ENCODE results near the gene CHORDC1. TPM values are rescaled to one million over a fixed set of nuclear protein-coding genes. Genes with fewer than 3 reads are reported as not detected.
"Not testable (repeated sequence)": the region's sequence is repeated elsewhere in the genome, so short reads cannot be mapped to it uniquely, and the experiment has no call there.

CHORDC1 gene
- 11.5 TPM for total RNA-seq

GRCh38 chr11:90222459-90223247 lies at the start of gene CHORDC1:
TSS of gene CHORDC1 (minus strand) at chr11:90223049. CDS start at chr11:90222954, 95 bp downstream.
- peak; percentile 96 for ATAC-seq

GRCh38 chr11:90257158-90257525 lies 34.3 kb upstream of the CHORDC1 start:
- no peak for ATAC-seq
- no peak for DNase-seq (ENCODE audit: low spot score)

More at GRCh38 chr11:90222459-90223247, at the start of gene CHORDC1:
- DNase-seq (ENCODE audit: low spot score), result peak; percentile 98

DNA sequence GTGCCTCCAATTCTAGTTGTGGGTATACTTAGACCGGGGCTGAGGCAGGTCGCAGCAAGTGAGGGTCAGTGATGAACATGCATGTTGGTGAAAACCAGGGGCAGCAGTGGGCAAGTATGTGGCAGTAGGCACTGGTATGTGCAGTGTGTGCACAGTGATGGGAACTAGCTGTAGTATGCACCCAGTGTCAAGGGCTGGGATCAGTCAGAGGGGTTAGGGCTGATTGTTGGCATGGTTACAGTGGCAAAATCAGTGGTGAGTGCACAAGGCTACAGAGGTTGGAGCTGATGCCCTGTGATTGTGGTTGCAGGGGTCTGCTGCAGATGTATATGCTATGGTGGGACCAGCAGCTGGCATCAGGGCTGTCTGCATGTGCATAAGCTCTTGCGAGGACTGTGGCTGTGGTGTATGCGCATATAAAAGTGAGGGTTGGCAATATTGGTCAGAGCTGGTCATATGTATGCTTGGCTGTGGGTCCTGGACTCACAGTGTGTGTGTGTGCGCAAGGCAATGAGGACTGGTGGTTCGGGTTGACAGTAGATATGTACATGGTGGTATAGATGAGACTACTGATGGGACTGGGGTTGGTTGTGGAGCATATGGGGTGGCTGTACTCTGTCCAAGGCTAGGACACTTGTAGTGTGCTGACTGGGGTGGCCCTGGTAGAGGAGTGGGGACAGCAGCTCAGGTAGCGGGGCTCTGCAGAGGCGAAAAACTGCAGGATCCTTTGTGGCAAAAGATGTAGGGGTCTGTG lies 33.7 kb upstream of the CHORDC1 start:
- DNase-seq (ENCODE audit: low spot score), result no peak
- no peak for ATAC-seq

DNA sequence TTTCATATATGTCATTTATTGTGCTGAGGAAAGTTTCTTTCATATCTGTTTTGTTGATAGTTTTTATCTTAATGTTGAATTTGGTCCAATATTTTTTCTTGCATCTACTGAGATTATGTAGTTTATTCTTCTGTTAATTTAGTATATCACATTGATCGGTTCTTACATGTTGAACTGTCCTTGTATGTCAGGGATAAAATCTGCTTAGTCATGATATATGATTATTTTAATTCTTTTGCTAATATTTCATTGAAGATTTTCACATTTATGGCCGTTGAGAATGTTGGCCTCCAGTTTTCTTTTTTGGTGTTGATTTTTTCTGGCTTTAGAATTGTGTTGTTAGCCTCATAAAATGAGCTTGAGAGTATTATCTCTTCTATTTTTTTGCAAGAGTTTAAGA lies 31.2 kb upstream of the CHORDC1 start:
- DNase-seq (ENCODE audit: low spot score) (no peak), ATAC-seq (no peak)

GRCh38 chr11:90252053-90252452 lies 29.2 kb upstream of the CHORDC1 start:
- ATAC-seq (no peak), DNase-seq (ENCODE audit: low spot score) (no peak)

DNA sequence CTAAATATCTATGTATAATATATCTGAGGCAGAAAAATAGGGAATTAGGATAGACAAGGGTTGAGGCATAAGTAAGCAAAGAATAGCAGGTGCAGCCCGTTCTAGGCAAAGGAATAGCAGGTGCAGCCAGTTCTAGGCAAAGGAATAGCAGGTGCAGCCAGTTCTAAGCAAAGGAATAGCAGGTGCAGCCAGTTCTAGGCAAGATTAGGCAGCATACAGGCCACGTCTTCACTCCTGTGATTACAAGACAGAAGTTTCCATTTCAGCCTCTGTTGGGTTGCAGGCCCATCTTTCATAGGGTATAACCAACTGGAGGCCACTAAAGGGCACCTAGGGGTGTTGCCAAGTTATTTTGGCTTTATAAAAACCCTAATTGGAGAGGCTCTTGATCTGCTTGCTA lies 28.8 kb upstream of the CHORDC1 start:
- DNase-seq (ENCODE audit: low spot score) (no peak), ATAC-seq (no peak)

- ATAC-seq (no peak), DNase-seq (ENCODE audit: low spot score) (no peak)
Measured at GRCh38 chr11:90250970-90251369, 28.1 kb upstream of the CHORDC1 start.

GRCh38 chr11:90246468-90246867 lies 23.6 kb upstream of the CHORDC1 start:
- ATAC-seq (no peak), DNase-seq (ENCODE audit: low spot score) (no peak)

DNA sequence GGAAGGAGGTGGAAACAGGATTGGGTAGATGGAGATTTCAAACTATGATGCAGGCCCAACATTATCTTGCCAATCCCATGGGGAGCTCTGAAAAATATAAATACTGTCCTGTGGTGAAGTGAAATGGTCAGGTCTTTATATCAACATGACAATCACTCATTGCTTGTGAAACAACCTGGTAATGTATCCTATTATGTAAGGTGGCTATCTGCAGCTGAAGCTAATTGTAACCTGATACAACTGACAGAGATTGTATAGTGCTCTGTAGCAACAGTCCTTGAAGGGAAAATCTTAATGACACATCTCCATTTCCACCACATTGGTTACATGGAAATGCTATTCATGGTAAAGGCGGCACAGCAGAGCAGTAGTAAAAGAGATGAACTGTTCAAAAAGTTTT lies 20.7 kb upstream of the CHORDC1 start:
- DNase-seq (ENCODE audit: low spot score) (no peak), ATAC-seq (no peak)

DNA sequence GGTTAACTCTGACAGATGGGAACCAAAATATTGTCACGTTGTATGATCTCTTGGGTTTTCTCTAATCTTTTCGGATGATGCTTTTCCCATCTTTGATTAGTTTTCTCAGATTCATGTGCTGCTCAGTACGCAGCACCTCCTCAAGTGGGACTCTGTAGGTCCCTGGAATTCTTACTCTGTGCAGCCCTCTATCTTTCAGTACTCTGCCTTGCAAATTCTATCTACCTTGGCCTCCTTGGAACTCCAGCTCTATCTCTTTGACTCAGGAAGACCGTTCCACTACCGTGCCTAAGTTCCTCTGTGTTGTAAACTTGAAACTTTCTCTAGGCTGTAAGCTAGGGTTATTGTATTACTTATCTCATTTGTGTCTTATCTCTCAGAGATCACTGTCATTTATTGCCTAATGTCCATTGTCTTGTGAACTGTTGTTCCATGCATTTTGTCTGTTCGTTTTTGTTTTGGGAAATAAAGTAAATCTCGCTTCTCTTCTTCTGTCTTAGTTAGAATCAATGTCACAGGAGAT lies 20.1 kb upstream of the CHORDC1 start:
- ATAC-seq (no peak), DNase-seq (ENCODE audit: low spot score) (no peak)

GRCh38 chr11:90241414-90241813 lies 18.6 kb upstream of the CHORDC1 start:
- ATAC-seq (no peak), DNase-seq (ENCODE audit: low spot score) (no peak)

- not testable (repeated sequence) for DNase-seq (ENCODE audit: low spot score)
Measured at GRCh38 chr11:90239967-90240636, 17.3 kb upstream of the CHORDC1 start.

GRCh38 chr11:90237004-90237403 lies 14.2 kb upstream of the CHORDC1 start:
- ATAC-seq, result no peak
- DNase-seq (ENCODE audit: low spot score), result no peak

More at GRCh38 chr11:90239967-90240636, 17.3 kb upstream of the CHORDC1 start:
- ATAC-seq, result not testable (repeated sequence)

DNA sequence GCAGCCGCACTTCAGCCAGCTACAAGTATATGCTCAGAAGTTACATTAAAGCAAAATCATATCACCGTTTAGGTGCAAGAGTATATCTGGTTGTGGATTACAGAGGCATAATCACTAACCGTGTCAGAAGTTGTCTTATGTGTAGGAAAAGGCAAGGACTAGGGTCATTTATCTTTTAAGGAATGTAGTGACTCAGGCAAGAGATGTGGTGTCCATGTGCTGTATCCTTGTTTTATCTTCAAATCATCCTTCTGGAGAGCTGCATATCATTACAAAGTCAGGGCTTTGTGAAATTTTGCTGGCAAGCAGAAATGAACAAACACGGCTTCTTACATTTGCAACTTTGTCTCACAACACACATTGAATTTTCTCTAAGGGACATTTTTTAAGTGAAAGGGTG lies 12.7 kb upstream of the CHORDC1 start:
- DNase-seq (ENCODE audit: low spot score) (no peak), ATAC-seq (no peak)

- DNase-seq (ENCODE audit: low spot score), result no peak
- ATAC-seq, result no peak
Measured at GRCh38 chr11:90234977-90235376, 12.1 kb upstream of the CHORDC1 start.

DNA sequence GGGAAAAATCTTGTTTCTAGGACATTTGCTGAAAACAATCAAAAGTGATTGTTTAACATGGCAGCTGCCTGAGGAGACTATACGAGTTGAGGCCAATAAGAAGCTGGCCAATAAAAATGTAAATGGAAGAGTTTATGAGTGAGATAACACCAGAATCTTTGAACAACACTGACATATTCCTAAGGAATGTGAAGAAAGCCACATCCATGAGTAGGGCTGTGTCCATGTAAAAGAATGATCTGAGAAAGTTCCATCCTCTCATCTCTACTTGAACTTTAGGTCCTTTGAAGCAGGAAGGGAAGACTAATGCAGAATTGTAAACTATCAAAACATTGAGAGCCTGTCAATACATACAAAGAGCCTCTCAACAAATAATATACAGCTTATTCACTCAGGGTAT lies 6.9 kb upstream of the CHORDC1 start:
- ATAC-seq (no peak), DNase-seq (ENCODE audit: low spot score) (no peak)

DNA sequence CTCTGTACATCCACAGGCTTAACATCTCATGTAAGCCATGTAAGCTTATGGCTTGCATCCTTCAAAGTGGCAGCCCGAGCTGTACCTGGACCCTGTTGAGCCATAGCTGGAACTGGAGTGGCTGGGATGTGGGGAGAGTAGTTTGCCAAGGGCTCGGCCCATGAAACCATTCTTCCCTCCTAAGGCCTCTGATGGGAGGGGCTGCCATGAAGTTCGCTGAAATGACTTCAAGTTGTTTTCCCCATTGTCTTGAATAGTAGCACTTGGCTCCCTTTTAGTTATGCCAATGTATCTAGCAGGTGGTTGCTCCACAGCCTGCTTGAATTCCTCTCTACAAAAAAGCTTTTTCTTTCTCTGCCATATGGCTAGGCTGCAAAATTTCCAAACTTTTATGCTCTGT lies 5.2 kb upstream of the CHORDC1 start:
- no peak for DNase-seq (ENCODE audit: low spot score)
- no peak for ATAC-seq

DNA sequence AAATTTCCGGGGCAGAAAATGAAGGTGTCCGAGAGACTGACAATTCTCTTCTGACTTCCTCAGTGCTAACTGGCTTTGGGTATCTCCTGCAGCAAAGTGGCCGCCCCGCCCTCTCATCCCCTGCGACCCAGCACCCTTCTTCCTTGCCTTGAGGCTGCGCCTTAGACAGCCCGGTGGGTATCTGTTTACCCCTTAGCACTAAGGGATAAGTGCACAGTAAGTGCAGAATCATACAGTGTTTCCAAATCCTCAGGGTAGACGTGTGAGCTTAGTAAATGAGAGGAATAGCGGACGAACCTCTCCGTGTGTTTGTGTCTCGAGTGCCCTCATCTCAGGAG lies 368 bp upstream of the CHORDC1 start:
- DNase-seq (ENCODE audit: low spot score), result no peak
- peak; percentile 72 for ATAC-seq

DNA sequence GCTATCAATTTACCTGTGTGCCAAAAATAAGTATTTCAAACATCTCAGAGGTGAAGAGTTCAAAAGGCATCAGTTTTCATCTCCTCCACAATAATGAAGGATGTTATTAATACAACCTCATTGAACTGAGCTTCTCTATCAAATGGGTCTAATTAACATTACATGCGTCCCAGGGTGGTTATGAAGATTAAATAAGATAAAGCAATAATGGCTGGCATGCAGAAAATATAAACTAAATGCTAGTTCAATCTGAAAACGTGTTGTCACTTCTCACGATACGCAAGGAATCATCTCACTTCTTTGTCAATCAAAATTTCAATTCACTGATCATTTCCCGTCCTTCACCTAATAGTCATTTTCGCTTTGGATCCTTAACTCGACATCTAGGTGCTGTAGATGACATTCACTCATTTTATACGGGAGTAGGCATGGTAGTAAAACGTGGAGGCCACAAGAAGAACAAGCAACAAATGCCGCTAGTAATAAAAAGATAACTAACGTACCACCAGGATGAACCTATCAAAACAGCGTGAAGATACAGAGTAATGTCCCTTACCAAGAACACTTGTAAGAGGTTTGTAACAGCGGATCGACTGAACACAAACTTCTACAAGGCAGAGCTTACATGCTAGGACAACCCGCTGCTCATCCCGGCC lies 918 bp downstream of the CHORDC1 start:
- ATAC-seq, result peak; percentile 51
- DNase-seq (ENCODE audit: low spot score), result no peak

GRCh38 chr11:90220391-90220790 lies 2.5 kb downstream of the CHORDC1 start:
- ATAC-seq (no peak), DNase-seq (ENCODE audit: low spot score) (no peak)

DNA sequence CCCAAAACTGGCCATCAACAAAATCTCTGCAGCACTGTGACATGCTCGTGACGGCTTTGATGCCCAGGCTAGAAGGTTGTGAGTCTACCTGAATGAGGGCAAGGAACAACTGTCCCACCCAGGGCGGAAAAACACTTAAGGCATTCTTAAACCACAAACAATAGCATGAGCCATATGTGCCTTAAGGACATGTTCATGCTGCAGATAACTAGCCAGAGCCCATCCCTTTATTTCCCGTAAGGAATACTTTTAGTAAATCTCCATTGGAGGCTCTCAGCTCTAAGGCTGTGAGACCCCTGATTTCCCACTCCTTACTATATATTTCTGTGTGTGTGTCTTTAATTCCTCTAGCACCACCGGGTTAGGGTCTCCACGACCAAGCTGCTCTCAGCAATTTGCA lies 3.4 kb downstream of the CHORDC1 start:
- DNase-seq (ENCODE audit: low spot score), result no peak
- ATAC-seq, result no peak

Measured in left lobe of liver (tissue), 2 donors.